Inflammatory macrophage treated with lipopolysaccharide for 4 hours (primary cell): ENCODE results near the gene SRMS.
"Not testable (repeated sequence)": the region's sequence is repeated elsewhere in the genome, so short reads cannot be mapped to it uniquely, and the experiment has no call there.

Source experiments
- DNase-seq: peaks from one replicate; pipeline ENCODE4 v3.0.0-alpha.2; 2020

Gene SRMS

GRCh38 chr20:63578224-63579016 lies 30.9 kb upstream of the SRMS start:
- no peak for DNase-seq

DNA sequence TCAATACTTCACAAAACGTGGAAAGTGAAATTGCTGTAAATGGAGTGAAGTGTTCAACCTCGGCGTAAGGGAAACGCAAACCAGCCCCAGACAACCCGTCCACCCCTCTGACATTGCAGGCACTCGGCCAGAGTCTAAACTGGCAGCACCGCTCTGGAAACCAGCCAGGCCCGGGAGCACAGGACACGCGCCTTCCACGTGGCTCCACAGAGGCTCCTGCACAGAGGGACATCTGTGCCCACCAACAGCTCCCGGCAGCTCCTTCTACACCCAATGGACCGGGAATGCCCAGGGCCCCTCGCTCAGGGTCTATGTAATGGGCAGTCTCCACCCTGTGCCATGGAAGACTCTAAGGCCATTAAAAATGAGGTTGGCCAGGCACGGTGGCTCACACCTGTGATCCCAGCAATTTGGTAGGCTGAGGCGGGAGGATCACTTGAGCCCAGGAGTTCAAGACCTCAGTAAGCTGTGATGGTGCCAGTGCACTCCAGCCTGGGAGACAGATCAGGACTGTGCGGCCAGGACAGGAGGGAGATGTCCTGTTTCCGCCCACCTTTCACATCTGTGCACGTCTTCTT lies 29.9 kb upstream of the SRMS start:
- no peak for DNase-seq

GRCh38 chr20:63576311-63576710 lies 28.8 kb upstream of the SRMS start:
- DNase-seq, result no peak

GRCh38 chr20:63574829-63575743 lies 27.5 kb upstream of the SRMS start:
- no peak for DNase-seq

DNA sequence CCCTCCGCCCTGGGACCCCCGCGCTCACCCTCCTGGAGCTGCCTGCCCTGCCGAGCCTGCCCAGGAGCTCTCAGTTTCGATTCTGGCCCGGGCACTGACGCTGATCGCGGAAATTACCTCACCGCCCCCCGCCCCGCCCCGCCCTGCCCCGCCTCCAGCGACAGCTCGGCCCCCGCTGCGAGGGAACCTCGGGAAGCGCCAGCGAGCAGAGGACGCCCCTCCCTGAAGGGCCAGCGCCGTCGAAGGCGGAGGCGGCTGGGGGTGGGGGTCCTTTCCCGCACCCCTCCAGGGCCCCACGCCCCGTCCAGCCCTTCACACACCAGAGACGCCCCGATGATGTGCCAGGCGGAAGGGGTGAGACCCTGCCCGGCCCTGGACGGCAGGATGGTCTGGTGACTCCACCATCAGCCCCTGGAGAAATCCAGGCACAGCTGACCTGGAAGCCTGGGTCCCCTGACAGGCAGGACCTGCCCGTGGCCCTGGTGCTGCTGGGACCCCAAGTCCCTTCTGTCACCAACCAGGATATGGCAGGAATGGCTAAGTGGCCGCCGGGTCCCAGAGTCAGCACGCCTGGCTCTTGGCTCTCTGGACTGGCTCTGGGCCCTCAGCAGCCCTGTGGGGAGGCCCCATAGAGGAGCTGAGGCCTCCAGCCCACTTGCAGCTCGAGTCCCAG lies 26.7 kb upstream of the SRMS start, which contains the start of gene HELZ2:
Gene HELZ2, minus strand, starts transcription at position 84 of the 673 bp plus-strand sequence. CDS start 1,854 bp downstream, outside the sequence.
- DNase-seq, result peak; percentile 84

DNA sequence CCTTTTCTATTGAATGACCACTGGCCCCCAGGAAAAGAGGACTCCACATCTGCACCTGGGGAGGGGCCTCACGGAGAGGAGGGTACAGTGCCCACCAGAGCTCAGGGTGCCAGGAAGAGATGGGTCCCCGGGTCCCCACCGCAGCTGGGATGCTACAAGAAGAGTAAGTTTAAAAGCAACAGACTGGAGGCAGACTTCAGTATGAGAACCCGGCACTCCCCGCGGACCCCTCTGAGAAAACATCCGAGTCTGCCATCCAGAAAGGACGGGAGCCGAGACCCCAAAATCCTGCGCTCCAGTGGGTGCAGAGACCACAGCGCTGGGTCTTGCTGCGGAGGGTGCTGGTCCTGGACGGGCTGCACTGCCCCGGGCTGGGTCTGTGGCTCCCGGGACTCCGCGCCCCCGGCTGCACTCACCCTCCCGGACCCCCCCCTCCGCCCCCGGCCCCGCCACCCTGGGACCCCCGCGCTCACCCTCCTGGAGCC lies 26.1 kb upstream of the SRMS start:
- DNase-seq, result no peak

DNA sequence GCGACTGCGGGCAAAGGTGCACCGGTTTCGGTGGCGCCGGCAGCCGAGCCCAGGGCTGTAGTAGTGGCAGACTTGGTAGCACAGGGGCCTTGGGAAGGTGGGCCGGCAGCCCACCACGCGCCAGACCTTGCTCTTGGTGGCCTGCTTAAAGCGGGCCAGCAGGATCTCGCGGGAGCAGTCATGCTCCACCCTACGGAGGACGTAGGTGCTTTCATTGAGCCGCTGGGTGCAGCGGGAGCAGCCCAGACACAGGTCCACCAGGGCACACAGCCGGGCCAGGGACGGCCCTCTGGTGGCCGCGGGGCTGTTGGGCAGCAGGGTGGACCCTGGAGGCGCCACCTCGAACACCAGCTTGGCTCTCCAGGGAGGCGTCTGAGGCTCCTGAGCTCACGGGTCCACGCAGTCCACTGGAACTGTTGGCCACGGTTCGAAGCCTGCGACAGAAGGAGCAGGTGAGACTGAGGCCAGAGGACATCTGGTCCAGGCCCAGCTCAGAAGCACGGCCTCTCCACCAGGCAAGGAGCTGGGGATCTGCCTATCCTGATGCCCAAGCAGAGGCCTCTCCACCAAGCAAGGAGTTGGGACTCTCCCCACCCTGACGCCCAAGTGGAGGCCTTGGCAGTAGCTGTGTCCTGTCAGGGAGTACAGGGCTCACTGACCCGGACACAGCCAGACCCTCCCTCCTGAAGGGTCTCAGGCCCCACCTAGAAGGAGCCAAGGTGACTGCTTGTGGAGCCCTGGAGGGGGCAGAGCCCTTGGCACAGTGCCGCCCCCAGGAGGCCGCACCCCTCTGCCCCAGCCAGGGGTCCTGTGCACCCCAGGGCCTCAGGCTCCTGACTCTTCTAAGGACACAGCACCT lies 25.5 kb upstream of the SRMS start:
- no peak for DNase-seq

DNA sequence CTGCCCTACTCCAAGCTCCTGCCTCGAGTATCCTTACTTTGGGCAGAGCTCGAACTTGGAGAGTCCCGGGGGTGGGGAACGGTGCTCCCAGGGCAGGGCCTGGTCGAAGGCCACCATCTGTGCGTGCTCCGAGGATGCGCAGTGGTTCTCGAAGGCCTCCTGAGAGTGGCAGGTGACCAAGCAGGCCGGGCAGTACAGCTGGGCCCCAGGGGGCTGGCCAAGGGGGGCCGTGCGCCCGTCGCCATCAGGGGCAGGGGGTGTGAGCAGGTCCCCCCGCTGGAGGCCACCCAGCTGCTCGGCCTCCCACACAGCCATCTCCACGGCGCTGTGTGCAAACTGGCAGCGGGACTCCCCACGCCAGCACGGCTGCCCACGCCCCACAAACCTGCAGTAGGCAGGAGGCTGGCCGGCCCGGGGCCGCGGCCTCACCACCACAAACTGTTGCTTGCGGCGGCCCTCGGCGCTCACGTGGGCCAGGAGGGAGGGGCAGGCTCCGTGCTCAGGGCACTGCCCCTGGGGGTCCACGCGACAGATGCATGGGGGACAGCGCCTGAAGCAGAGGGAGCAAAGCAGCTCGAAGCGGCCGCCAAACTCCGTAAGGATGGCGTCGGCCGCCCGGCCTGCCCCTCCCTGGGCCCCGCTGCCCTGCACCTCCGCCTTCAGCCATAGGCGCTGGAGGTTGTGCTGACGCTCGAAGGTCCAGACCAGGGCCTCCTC lies 24.7 kb upstream of the SRMS start:
- no peak for DNase-seq

GRCh38 chr20:63571087-63571478 lies 23.5 kb upstream of the SRMS start:
- DNase-seq, result not testable (repeated sequence)

DNA sequence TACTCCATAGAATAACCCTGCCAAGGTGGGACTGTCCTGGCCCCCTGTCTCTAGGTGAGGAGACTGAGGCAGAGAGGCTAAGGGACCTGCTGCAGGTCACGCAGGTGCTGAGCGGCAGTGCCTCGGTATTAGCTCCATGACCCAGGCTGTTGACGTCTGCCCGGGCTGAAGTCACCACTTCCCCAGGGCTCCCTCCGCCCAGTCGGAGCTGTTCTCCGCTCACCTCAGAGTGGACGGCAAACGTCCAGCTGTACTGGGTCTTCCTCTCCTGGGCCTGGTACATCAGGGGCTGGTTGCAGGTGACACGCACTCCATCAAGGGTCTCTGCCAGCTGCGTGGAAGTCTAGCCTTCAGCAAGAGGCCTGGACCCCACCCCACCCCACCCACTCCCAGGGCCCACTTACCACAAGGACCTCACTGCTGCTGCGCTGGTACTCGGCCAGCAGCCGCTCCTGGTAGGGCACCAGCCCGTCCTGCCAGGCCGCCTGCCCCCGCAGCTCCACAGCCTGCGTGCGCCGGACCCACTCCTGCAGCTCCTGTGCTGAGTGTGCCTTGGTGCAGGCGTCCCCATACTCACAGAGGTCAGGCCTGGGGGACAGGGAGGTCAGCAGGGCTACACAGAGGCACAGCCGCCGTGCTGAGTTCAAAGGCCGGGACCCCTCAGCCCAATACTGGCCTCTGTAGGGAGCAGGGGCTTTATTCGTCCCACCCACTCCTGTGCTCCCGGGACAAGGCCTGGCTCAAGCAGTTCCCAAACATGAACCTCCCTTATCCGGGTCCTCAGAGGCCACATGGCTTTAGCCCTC lies 22.9 kb upstream of the SRMS start:
- no peak for DNase-seq

GRCh38 chr20:63568986-63569949 lies 21.7 kb upstream of the SRMS start:
- no peak for DNase-seq

DNA sequence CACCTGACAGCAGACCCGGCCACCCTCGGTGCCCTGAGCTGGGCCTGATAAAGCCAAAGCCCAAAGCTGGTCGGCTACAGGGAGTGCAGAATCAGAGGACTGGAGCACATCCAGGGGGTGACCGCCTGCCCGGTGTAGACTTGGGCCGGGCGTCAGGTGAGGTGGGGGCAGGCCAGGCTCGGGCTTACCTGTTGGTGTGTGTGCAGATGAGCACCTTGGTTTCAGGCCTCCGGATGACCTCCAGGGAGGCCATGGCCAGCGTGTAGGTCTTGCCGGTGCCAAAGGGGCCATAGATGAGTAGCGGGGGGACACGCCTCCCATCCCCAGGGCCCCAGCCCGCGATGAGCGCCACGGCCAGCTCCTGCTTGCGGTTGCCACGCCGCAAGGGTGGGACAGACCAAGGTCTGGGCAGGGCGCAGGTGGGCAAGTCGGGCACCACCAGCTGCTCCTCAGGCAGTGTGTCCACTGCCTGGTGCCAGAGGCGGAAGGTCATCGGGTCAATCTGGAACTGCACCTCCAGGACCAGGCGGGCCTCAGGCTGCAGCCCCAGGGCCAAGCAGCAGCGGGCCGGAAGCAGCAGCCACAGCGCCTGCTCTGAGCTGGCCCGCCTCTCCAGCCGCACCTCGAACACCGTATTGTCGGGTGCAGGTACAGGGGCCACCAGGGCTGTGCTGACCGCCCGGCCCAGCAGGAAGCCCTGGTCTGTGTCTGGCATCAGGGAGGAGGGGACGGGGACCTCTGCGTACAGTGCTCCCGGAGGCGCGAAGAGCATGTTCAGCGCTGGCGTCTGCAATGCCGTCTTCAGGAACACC lies 20.8 kb upstream of the SRMS start:
- DNase-seq, result no peak

- peak; percentile 89 for DNase-seq
Measured at GRCh38 chr20:63567386-63568169, 20.0 kb upstream of the SRMS start.

GRCh38 chr20:63567136-63567385 lies 19.5 kb upstream of the SRMS start:
- DNase-seq, result no peak

- DNase-seq, result no peak
Measured at GRCh38 chr20:63566395-63567135, 19.0 kb upstream of the SRMS start.

GRCh38 chr20:63565699-63566335 lies 18.3 kb upstream of the SRMS start:
- no peak for DNase-seq
